Left colon (tissue), 2 donors: ENCODE data around the gene FCER1G. TPM values are rescaled to one million over a fixed set of nuclear protein-coding genes. Genes with fewer than 3 reads are reported as not detected.
"Not testable (repeated sequence)": the region's sequence is repeated elsewhere in the genome, so short reads cannot be mapped to it uniquely, and the experiment has no call there.

ENCODE experiments used
- ATAC-seq: fragments of 200-7000 bp; cut with Tn5 transposase; one replicate; pipeline ENCODE4 v1.9.1; 2020; ENCODE audit warnings: mild to moderate bottlenecking, moderate library complexity
- DNase-seq, 2 donors: peaks; one replicate each; pipeline ENCODE4 v3.0.0-alpha.2; 2020
- intact Hi-C, 2 donors: fragments of 100-400 bp; cut with DNase I in 1 of 2; cut with micrococcal nuclease in 1 of 2; formaldehyde crosslinking; loops; one replicate each; pipeline versions ENCODE4 v1.11.2 to v1.14.0; 2022; cut with DNase I, micrococcal nuclease
- microRNA-seq, 2 donors: library from miRNA; unstranded; fragments of <30 nt; microRNA quantifications; one replicate each; pipeline versions ENCODE4 v1.1.0 to v1.2.0, GENCODE V29; 2020
- total RNA-seq, 2 donors: library from RNA; stranded (reverse); fragmentation: NEBNext Ultra II Directional; extraction: Animal tissue kit (Norgen Biotek cat#: 25700); gene quantifications; one replicate each; pipeline ENCODE4 v1.2.1, GENCODE V29; 2021
- donor health status: DM: no; HTN: no; CAD: no.
- donor health status: DM: yes; HTN: yes; CAD: no.

Gene FCER1G
- total RNA-seq, 2 donors from 2014 or later: 5.6 to 23.3 TPM

DNA sequence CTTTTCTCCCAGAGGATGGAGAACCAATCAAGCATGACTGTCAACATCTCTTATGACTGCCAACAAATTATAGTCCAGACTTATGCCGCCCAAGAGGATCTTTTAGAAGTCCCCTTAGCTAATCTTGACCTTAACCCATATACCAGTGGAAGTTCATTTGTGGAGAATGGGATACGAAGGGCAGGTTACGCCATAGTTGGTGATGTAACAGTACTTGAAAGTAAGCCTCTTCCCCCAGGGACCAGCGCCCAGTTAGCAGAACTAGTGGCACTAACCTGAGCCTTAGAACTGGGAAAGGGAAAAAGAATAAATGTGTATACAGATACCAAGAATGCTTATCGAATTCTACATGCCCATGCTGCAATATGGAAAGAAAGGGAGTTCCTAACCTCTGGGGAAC is 40.2 kb downstream of the FCER1G start:
- DNase-seq, ATAC-seq, intact Hi-C loops: not testable (repeated sequence)

- DNase-seq, ATAC-seq, intact Hi-C loops: not testable (repeated sequence)
These were observed 40.9 kb downstream of the FCER1G start for GRCh38 chr1:161255955-161256520.

DNA sequence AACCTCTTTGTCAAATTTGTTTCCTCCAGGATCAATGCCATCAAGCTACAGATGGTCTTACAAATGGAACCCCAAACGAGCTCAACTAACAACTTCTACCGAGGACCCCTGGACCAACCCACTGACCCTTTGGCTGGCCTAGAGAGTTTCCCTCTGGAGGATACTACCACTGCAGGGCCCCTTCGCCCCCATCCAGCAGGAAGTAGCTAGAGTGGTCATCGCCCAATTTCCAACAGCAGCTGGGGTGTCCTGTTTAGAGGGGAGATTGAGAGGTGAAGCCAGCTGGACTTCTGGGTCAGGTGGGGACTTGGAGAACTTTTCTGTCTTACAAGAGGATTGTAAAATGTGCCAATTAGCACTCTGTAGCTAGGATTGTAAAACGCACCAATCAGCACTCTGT is 42.0 kb downstream of the FCER1G start:
- intact Hi-C loops, DNase-seq, ATAC-seq: not testable (repeated sequence)

- intact Hi-C loops: no loop called here
- peak; percentile 93 for ATAC-seq
- peak; percentile 46 to 53 for DNase-seq
These were observed 43.6 kb downstream of the FCER1G start, which contains the start of gene PCP4L1 for GRCh38 chr1:161258439-161259344. Gene PCP4L1, plus strand, starts transcription at chr1:161258745. Its CDS starts 230 bp downstream, at chr1:161258975.

DNA sequence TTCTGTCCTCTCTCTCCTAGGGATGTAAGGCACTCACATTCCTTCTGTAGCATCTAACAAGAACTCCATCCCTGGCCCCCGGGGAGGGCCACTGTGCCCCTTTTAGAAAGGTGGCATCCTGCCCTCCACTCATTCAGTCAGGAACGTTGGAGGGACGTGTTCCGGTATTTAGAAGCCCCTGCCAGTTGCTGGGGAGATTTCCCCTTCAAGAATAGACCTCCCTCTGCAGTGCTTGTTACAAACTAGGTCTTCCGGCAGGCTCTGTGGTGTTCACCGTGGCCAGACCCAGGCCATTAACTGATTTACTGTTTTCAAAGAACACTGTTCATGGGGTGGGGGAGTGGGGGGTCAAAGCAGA is 44.2 kb downstream of the FCER1G start:
- DNase-seq (no peak), ATAC-seq (no peak)
- intact Hi-C loops: no loop called here

- intact Hi-C loops: no loop called here
- DNase-seq (no peak), ATAC-seq (no peak)
These were observed 44.7 kb downstream of the FCER1G start for GRCh38 chr1:161259765-161260164.

GRCh38 chr1:161260376-161261260 is 45.5 kb downstream of the FCER1G start:
- DNase-seq (no peak), ATAC-seq (peak; percentile 57)
- intact Hi-C loops: no loop called here

GRCh38 chr1:161261261-161262235 is 46.5 kb downstream of the FCER1G start:
- intact Hi-C loops: no loop called here
- ATAC-seq (peak; percentile 38), DNase-seq (no peak)

GRCh38 chr1:161265305-161265704 is 50.2 kb downstream of the FCER1G start:
- DNase-seq: no peak
- no peak for ATAC-seq
- intact Hi-C loops: no loop called here

GRCh38 chr1:161266202-161266601 is 51.1 kb downstream of the FCER1G start:
- DNase-seq (no peak), ATAC-seq (no peak)
- intact Hi-C loops: no loop called here

- intact Hi-C loops: no loop called here
- no peak for ATAC-seq
- DNase-seq: no peak
These were observed 51.7 kb downstream of the FCER1G start for GRCh38 chr1:161266836-161267235.

DNA sequence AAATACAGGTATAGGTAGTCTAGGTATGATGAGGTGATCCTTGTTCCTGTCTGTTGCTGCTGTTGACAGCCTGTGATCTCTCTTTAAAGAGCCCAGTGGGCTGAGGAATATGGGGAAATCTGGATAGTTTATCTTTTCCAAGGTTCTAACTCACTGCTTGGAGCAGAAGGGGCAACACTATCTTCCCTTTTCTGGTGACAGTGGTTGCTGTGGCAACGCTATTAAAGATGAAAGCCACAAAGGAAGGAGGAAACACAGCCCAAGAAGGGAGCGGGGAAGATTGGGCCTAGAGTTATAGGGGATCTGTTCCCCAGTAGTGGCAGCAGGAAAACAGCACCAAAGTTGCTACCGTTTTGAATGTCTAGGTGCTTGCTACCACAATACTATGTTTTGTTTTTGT is 52.2 kb downstream of the FCER1G start:
- intact Hi-C loops: no loop called here
- ATAC-seq (no peak), DNase-seq (no peak)

Small RNAs within 50 kb of the gene (microRNA-seq; reads per million reads assigned to microRNA genes)
- 0.53 to 4.1 reads per million in 2 donors for gene MIR5187

Other genes starting within 250 kb of the FCER1G start
- 100 to 1,000 TPM; 145 to 202 TPM for gene F11R, start 194.1 kb upstream of the FCER1G start, total RNA-seq
- 100 to 1,000 TPM in 1 of 2 donors, 10 to 100 TPM in 1; 92.1 to 120 TPM for gene TSTD1, start 176.3 kb upstream of the FCER1G start, total RNA-seq
- 10 to 100 TPM; 67.4 to 72.4 TPM for gene USF1, start 169.3 kb upstream of the FCER1G start, total RNA-seq
- 1 to 10 TPM; 2.7 to 8.7 TPM for gene ARHGAP30, start 145.4 kb upstream of the FCER1G start, total RNA-seq
- 1 to 10 TPM; 3.0 to 6.1 TPM for gene NECTIN4, start 125.7 kb upstream of the FCER1G start, total RNA-seq
- gene KLHDC9, start 116.9 kb upstream of the FCER1G start, total RNA-seq: 10 to 100 TPM; 10.1 to 11.1 TPM
- 10 to 100 TPM; 30.3 to 38.2 TPM for gene PFDN2, start 97.3 kb upstream of the FCER1G start, total RNA-seq
- 10 to 100 TPM; 74.4 to 76.6 TPM for gene NIT1, start 97.2 kb upstream of the FCER1G start, total RNA-seq
- 10 to 100 TPM; 34.2 to 41.5 TPM for gene DEDD, start 82.6 kb upstream of the FCER1G start, total RNA-seq
- 100 to 1,000 TPM; 106 to 107 TPM for gene UFC1, start 61.3 kb upstream of the FCER1G start, total RNA-seq
- gene USP21, start 55.8 kb upstream of the FCER1G start, total RNA-seq: 10 to 100 TPM; 19.7 to 24.0 TPM
- 10 to 100 TPM; 11.7 to 12.4 TPM for gene PPOX, start 48.9 kb upstream of the FCER1G start, total RNA-seq
- gene B4GALT3, start 37.8 kb upstream of the FCER1G start, total RNA-seq: 10 to 100 TPM; 29.7 TPM
- 1 to 10 TPM; 1.0 to 3.3 TPM for gene ADAMTS4, start 16.2 kb upstream of the FCER1G start, total RNA-seq
- gene NDUFS2, start 12.9 kb upstream of the FCER1G start, total RNA-seq: 100 to 1,000 TPM; 154 to 188 TPM
- not detected for gene APOA2, start 8.3 kb downstream of the FCER1G start, total RNA-seq
- gene TOMM40L, start 10.8 kb downstream of the FCER1G start, total RNA-seq: 10 to 100 TPM; 19.6 to 24.6 TPM
- gene NR1I3, start 22.9 kb downstream of the FCER1G start, total RNA-seq: under 1 TPM in 1 of 2 donors, not detected in 1; 0.53 TPM
- gene PCP4L1, start 43.5 kb downstream of the FCER1G start, total RNA-seq: 1 to 10 TPM in 1 of 2 donors, not detected in 1; 2.6 TPM
- gene MPZ, start 94.7 kb downstream of the FCER1G start, total RNA-seq: 1 to 10 TPM; 1.3 to 5.0 TPM
- 100 to 1,000 TPM; 264 to 266 TPM for gene SDHC, start 99.1 kb downstream of the FCER1G start, total RNA-seq
- not detected for gene CFAP126, start 152.6 kb downstream of the FCER1G start, total RNA-seq